Activated gamma-delta T cell (primary cell): ENCODE data around the gene FLCN.

Source experiments
- DNase-seq: peaks from one replicate; lab custom pipeline; 2025; lab: John Stamatoyannopoulos, UW

The FLCN gene

GRCh38 chr17:17166446-17166845, 70.5 kb downstream of the FLCN start:
- no peak for DNase-seq

GRCh38 chr17:17165666-17166308, 71.2 kb downstream of the FLCN start:
- no peak for DNase-seq

GRCh38 chr17:17164676-17165075, 72.3 kb downstream of the FLCN start:
- DNase-seq, result no peak

DNA sequence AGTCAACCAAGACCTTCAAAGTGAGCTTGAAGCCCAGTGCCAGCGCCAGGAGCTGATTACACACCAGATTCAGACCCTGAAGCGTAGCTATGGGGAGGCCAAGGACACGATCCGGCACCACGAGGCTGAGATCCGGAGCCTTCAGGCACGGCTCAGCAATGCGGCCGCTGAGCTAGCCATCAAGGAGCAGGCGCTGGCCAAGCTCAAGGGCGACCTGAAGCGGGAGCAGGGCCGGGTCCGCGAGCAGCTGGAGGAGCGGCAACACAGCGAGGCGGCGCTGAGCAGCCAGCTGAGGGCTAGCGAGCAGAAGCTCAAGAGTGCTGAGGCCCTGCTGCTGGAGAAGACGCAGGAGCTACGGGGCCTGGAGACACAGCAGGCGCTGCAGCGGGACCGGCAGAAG, 72.8 kb downstream of the FLCN start:
- DNase-seq, result no peak
